Upper lobe of left lung (tissue), 4 donors: Measurements from ENCODE around the gene CNPY2.

ENCODE experiments used
- CTCF ChIP-seq, 6 experiments: fragments of 450-650 bp in 4 of 6; fragments of 200-600 bp in 2 of 6; sonication (generic) in 2 of 6; IDR thresholded peaks; one replicate each; pipeline ENCODE4 v1.5.1; 2016 to 2019; ENCODE audit warnings: antibody characterized with exemption in 6 of 6
- EP300 ChIP-seq, 4 donors: sonication (generic); formaldehyde crosslinking; IDR thresholded peaks; one replicate each; pipeline ENCODE4 v1.5.1; 2017; ENCODE audit warnings: antibody characterized with exemption in 4 of 4, control low read depth in 2 of 4
- POLR2A ChIP-seq, 4 donors: fragments of 450-650 bp; IDR thresholded peaks; one replicate each; pipeline ENCODE4 v1.5.1; 2016 to 2017; ENCODE audit warnings: antibody characterized with exemption in 4 of 4, mild to moderate bottlenecking in 2 of 4
- POLR2AphosphoS5 ChIP-seq, 2 donors: sonication (generic); formaldehyde crosslinking; IDR thresholded peaks; one replicate each; pipeline ENCODE4 v1.5.1; 2017; ENCODE audit warnings: antibody characterized with exemption in 2 of 2

GRCh38 chr12:56330936-56331490 lies 15.2 kb upstream of the CNPY2 start:
- TF ChIP-seq EP300 (IDR thresholded peaks at IDR 0.05) (no peak), POLR2AphosphoS5 (IDR thresholded peaks at IDR 0.05) (no peak), CTCF (IDR thresholded peaks at IDR 0.05) (no peak), POLR2A (IDR thresholded peaks at IDR 0.05) (no peak)
